ENCODE results near the gene LY6G6F. TPM values are rescaled to one million over a fixed set of nuclear protein-coding genes. Genes with fewer than 3 reads are reported as not detected.

LY6G6F gene
- polyA plus RNA-seq, 1 of the 3 experiments (the other 2 are of a cell fraction): not detected

DNA sequence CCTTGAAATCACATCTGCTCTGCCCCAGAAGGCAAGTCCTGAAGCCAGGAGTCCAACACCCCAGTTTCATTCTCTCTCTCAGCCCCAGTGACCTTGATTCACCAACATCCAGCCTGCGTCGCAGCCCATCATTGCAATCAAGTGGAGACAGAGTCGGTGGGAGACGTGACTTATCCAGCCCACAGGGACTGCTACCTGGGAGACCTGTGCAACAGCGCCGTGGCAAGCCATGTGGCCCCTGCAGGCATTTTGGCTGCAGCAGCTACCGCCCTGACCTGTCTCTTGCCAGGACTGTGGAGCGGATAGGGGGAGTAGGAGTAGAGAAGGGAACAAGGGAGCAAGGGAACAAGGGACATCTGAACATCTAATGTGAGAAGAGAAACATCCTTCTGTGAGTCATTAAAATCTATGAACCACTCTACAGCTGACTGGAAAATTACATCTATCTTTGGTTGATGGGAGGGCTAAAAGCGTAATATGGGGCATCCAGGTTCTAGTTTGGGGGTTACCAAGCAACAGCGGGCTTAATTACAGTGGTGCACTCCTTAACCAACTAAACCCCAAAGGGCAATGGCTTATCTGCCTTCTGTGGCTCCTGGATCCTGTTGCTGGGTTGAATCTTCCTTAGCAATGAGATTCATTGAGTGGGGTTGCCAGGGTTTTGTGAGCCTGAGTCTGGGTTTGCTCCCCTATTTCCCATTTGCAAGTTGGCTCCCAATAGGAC lies 11.0 kb downstream of the LY6G6F start:
- Histone ChIP-seq H3F3A (replicated peaks; ENCODE audit: insufficient read depth) (peaks cover 3% of the 10 kb centered on the region), H4K20me1 (ENCODE audit: insufficient read depth) (no peaks in the 10 kb centered on the region), H2AFZ (ENCODE audit: low read depth) (no peak overlapping the region), H3K4me3 (ENCODE audit: low read depth in 2 of 2, low read length in 1 of 2) (no peak overlapping the region), H3K9me3 (no peaks in the 10 kb centered on the region), H3K9ac (no peak overlapping the region), H3K27me3 (ENCODE audit: insufficient read depth) (no peaks in the 10 kb centered on the region), H3K4me1 (ENCODE audit: control insufficient read depth in 1 of 2, insufficient read depth in 2 of 2, low read depth in 1 of 2, low read length in 1 of 2) (no peaks in the 10 kb centered on the region), H3K9me2 (no peaks in the 10 kb centered on the region), H3K27ac (ENCODE audit: low read depth in 2 of 2, low read length in 1 of 2) (no peak overlapping the region), H3K79me2 (ENCODE audit: insufficient read depth) (no peaks in the 10 kb centered on the region), H3K4me2 (no peak overlapping the region), H3K36me3 (replicated peaks in 1 of 2; ENCODE audit: control insufficient read depth in 1 of 2, insufficient read depth in 2 of 2, low read length in 1 of 2) (no peaks in the 10 kb centered on the region)
- CTCF ChIA-PET: interaction anchor here (0.9 kb wide), 1 partner anchor 12 kb away, joined by 3 read pairs; no protein-coding TSS in a partner anchor
- no peak for TF ChIP-seq POLR2AphosphoS5 (IDR thresholded peaks at IDR 0.05; ENCODE audit: low read depth, low read length)
- no peak for TF ChIP-seq CHD2 (IDR thresholded peaks at IDR 0.05; ENCODE audit: low read length, partially characterized antibody)
- no peak for TF ChIP-seq NFIC (IDR thresholded peaks at IDR 0.05; ENCODE audit: borderline replicate concordance)
- no peak for TF ChIP-seq FOSL2 (IDR thresholded peaks at IDR 0.05; ENCODE audit: borderline replicate concordance, low read depth)
- no peak for TF ChIP-seq TEAD4 (IDR thresholded peaks at IDR 0.05; ENCODE audit: borderline replicate concordance, insufficient read depth)
- no peak for TF ChIP-seq FOXM1 (IDR thresholded peaks at IDR 0.05; ENCODE audit: low read depth)
- 81% methylated on average over 10 of the region's 10 CpGs for whole genome bisulfite sequencing (ENCODE audit: low lambda C conversion rate)
- POLR2A ChIA-PET: no interaction called here
- DNase-seq: no peak

DNA sequence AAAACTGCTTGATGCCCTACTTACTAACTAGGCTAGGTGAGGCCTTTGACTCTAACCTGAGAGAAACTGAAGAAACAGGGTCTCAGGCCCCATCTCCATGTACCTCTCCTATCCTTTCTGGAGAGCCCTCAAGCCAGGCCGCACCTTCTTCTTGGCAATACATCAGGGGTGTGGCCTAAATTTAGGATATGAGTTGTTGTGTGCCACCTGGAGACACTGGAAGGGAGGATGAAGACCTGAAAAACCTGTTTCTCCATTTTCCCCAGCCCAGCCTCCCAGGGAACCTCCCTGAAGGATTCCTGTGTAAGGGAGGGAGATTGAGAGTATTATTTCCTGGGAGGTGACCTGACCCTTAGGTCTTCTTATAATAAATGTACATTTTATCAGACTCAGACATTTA lies 11.6 kb downstream of the LY6G6F start:
- Histone ChIP-seq H2AFZ (ENCODE audit: low read depth) (no peak overlapping the region), H3F3A (replicated peaks; ENCODE audit: insufficient read depth) (peaks cover 3% of the 10 kb centered on the region), H3K9me3 (no peaks in the 10 kb centered on the region), H3K9ac (no peak overlapping the region), H3K4me2 (no peak overlapping the region), H4K20me1 (ENCODE audit: insufficient read depth) (no peaks in the 10 kb centered on the region), H3K27me3 (ENCODE audit: insufficient read depth) (no peaks in the 10 kb centered on the region), H3K36me3 (replicated peaks in 1 of 2; ENCODE audit: control insufficient read depth in 1 of 2, insufficient read depth in 2 of 2, low read length in 1 of 2) (no peaks in the 10 kb centered on the region), H3K9me2 (no peaks in the 10 kb centered on the region), H3K27ac (ENCODE audit: low read depth in 2 of 2, low read length in 1 of 2) (no peak overlapping the region), H3K4me3 (ENCODE audit: low read depth in 2 of 2, low read length in 1 of 2) (no peak overlapping the region), H3K79me2 (ENCODE audit: insufficient read depth) (no peaks in the 10 kb centered on the region), H3K4me1 (ENCODE audit: control insufficient read depth in 1 of 2, insufficient read depth in 2 of 2, low read depth in 1 of 2, low read length in 1 of 2) (no peaks in the 10 kb centered on the region)
- TF ChIP-seq RCOR1 (IDR thresholded peaks at IDR 0.05; ENCODE audit: low read length) (no peak), JUND (IDR thresholded peaks at IDR 0.05) (no peak), EP300 (IDR thresholded peaks at IDR 0.05; ENCODE audit: borderline replicate concordance in 1 of 2, low read depth in 1 of 2, low read length in 1 of 2) (no peak), GATA2 (CRISPR knock-in tag; IDR thresholded peaks at IDR 0.05) (no peak), TAF1 (IDR thresholded peaks at IDR 0.05; ENCODE audit: borderline replicate concordance, low read depth, low read length) (no peak)
- CTCF ChIA-PET: interaction anchor here (0.6 kb wide), 1 partner anchor 72 kb away, joined by 3 read pairs; no protein-coding TSS in a partner anchor
- DNase-seq: no peak
- no CpG with 5 or more reads among the region's 1 CpG for WGBS (ENCODE audit: low lambda C conversion rate)
- POLR2A ChIA-PET: no interaction called here

DNA sequence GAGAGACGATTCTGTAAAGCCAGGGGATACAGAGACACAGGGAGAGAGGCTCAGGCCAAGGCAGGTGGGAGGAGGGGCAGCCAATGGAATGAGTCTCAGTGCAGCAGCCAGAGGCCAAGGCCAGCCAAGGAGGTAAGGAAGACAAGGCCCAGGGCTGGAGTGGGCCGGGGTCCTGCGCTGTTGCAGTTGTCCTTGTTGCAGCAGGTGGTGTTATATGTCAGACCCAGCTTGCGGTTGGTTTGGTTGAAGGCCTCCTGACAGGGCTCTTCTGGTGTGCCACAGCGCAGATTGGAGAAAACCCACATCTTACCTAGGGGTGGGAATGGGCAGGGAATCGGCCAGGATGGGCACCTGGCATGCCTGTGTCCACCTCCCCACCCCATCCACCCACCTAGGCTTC lies 12.3 kb downstream of the LY6G6F start:
- DNase-seq: no peak
- POLR2A ChIA-PET: interaction anchor here (1.0 kb wide), 1 partner anchor 111 kb away, joined by 3 read pairs; no protein-coding TSS in a partner anchor
- TF ChIP-seq, protein P1, sequence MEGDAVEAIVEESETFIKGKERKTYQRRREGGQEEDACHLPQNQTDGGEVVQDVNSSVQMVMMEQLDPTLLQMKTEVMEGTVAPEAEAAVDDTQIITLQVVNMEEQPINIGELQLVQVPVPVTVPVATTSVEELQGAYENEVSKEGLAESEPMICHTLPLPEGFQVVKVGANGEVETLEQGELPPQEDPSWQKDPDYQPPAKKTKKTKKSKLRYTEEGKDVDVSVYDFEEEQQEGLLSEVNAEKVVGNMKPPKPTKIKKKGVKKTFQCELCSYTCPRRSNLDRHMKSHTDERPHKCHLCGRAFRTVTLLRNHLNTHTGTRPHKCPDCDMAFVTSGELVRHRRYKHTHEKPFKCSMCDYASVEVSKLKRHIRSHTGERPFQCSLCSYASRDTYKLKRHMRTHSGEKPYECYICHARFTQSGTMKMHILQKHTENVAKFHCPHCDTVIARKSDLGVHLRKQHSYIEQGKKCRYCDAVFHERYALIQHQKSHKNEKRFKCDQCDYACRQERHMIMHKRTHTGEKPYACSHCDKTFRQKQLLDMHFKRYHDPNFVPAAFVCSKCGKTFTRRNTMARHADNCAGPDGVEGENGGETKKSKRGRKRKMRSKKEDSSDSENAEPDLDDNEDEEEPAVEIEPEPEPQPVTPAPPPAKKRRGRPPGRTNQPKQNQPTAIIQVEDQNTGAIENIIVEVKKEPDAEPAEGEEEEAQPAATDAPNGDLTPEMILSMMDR (IDR thresholded peaks at IDR 0.05): no peak
- TF ChIP-seq, protein P2, sequence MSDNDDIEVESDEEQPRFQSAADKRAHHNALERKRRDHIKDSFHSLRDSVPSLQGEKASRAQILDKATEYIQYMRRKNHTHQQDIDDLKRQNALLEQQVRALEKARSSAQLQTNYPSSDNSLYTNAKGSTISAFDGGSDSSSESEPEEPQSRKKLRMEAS (IDR thresholded peaks at IDR 0.05; ENCODE audit: low read depth): no peak
- no peak for TF ChIP-seq RAD21 (IDR thresholded peaks at IDR 0.05; ENCODE audit: low read length)
- TF ChIP-seq, protein P3, sequence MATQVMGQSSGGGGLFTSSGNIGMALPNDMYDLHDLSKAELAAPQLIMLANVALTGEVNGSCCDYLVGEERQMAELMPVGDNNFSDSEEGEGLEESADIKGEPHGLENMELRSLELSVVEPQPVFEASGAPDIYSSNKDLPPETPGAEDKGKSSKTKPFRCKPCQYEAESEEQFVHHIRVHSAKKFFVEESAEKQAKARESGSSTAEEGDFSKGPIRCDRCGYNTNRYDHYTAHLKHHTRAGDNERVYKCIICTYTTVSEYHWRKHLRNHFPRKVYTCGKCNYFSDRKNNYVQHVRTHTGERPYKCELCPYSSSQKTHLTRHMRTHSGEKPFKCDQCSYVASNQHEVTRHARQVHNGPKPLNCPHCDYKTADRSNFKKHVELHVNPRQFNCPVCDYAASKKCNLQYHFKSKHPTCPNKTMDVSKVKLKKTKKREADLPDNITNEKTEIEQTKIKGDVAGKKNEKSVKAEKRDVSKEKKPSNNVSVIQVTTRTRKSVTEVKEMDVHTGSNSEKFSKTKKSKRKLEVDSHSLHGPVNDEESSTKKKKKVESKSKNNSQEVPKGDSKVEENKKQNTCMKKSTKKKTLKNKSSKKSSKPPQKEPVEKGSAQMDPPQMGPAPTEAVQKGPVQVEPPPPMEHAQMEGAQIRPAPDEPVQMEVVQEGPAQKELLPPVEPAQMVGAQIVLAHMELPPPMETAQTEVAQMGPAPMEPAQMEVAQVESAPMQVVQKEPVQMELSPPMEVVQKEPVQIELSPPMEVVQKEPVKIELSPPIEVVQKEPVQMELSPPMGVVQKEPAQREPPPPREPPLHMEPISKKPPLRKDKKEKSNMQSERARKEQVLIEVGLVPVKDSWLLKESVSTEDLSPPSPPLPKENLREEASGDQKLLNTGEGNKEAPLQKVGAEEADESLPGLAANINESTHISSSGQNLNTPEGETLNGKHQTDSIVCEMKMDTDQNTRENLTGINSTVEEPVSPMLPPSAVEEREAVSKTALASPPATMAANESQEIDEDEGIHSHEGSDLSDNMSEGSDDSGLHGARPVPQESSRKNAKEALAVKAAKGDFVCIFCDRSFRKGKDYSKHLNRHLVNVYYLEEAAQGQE (IDR thresholded peaks at IDR 0.05; ENCODE audit: low read depth, low read length): no peak
- TF ChIP-seq ELF1 (IDR thresholded peaks at IDR 0.05): no peak

More for the DNA sequence above, 12.3 kb downstream of the LY6G6F start:
- no peak overlapping the region for H2AFZ ChIP-seq (ENCODE audit: low read depth)
- no peak overlapping the region for H3K4me2 ChIP-seq
- H3K4me3 ChIP-seq (ENCODE audit: low read depth in 2 of 2, low read length in 1 of 2): no peak overlapping the region
- H3K79me2 ChIP-seq (ENCODE audit: insufficient read depth): no peaks in the 10 kb centered on the region
- H3K9me2 ChIP-seq: no peaks in the 10 kb centered on the region
- H3F3A ChIP-seq (replicated peaks; ENCODE audit: insufficient read depth): peaks cover 3% of the 10 kb centered on the region
- H3K4me1 ChIP-seq (ENCODE audit: control insufficient read depth in 1 of 2, insufficient read depth in 2 of 2, low read depth in 1 of 2, low read length in 1 of 2): no peaks in the 10 kb centered on the region
- no peaks in the 10 kb centered on the region for H4K20me1 ChIP-seq (ENCODE audit: insufficient read depth)
- H3K27me3 ChIP-seq (ENCODE audit: insufficient read depth): no peaks in the 10 kb centered on the region
- CTCF ChIA-PET: interaction anchor here (0.6 to 0.9 kb wide), 2 partner anchors 11 to 71 kb away, joined by 3 to 4 read pairs; partner anchors contain the start of gene DDAH2
- WGBS (ENCODE audit: low lambda C conversion rate): 40% methylated on average over 2 of the region's 6 CpGs
- H3K9ac ChIP-seq: no peak overlapping the region
- no peaks in the 10 kb centered on the region for H3K9me3 ChIP-seq
- H3K36me3 ChIP-seq (replicated peaks in 1 of 2; ENCODE audit: control insufficient read depth in 1 of 2, insufficient read depth in 2 of 2, low read length in 1 of 2): no peaks in the 10 kb centered on the region
- H3K27ac ChIP-seq (ENCODE audit: low read depth in 2 of 2, low read length in 1 of 2): no peak overlapping the region
